ENCODE data around the gene LAMA2. TPM values are rescaled to one million over a fixed set of nuclear protein-coding genes. Genes with fewer than 3 reads are reported as not detected.
A peak's percentile ranks its signal among the peaks of the same experiment; 100 is the strongest.

Gene LAMA2
- total and polyA plus RNA-seq, 2 donors (not counting 3 experiments of a cell fraction or from before 2014, with no cell fraction given) = 0.51 to 0.75 TPM

DNA sequence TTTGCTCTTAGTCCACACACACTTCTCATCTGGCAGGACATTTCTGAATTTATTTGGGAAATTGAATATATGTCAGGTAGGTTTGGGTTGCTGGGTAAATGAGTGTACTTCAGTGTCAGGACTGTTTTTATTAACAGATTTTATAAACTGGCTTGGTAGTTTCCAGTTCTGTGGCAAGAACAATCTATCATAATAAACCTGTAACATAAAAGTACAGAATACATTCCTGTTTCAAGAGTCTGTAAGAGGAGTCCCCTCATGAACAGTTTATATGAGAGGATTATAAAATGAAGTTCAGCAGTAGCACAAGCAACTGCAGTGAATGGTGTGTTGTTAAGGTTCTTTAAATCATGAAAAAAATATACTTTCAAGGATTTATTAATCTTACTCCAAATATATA, 81.8 kb downstream of the LAMA2 start:
- no TSS peak for BruUV-seq (replicated peaks)
- DNase-seq (ENCODE audit: low read depth, low spot score) (no peak), FAIRE-seq (no peak)

More for the DNA sequence above, 81.8 kb downstream of the LAMA2 start:
- H3K9me3 ChIP-seq (replicated peaks; ENCODE audit: control insufficient read depth, insufficient read depth, low read length) = no peaks in the 10 kb centered on the region
- H3K9ac ChIP-seq (replicated peaks; ENCODE audit: extremely low read depth, insufficient read depth, low read length) = no peak overlapping the region
- intact Hi-C loops (cut with micrococcal nuclease) (no loop called here), dilution Hi-C loops (cut with MboI; ENCODE audit: extremely low pct_ligation_motif_present, low sequenced_read_pairs) (no loop called here)
- no peak overlapping the region for H3K4me3 ChIP-seq (replicated peaks in 1 of 3; ENCODE audit: insufficient read depth in 1 of 3, low read depth in 1 of 3, low read length in 3 of 3)
- no peaks in the 10 kb centered on the region for H3K9me1 ChIP-seq (replicated peaks; ENCODE audit: control insufficient read depth, extremely low read depth, insufficient read depth, low read length)
- H3K27ac ChIP-seq (ENCODE audit: insufficient read depth, low read depth, low read length) = no peak overlapping the region
- POLR2A ChIA-PET = no interaction called here
- H3K36me3 ChIP-seq (ENCODE audit: control insufficient read depth in 2 of 2, extremely low read depth in 1 of 2, insufficient read depth in 2 of 2, low read length in 2 of 2) = no peaks in the 10 kb centered on the region
- no peaks in the 10 kb centered on the region for H3K4me1 ChIP-seq (ENCODE audit: control insufficient read depth, extremely low read depth, insufficient read depth, low read length)
- no peaks in the 10 kb centered on the region for H3K79me2 ChIP-seq (ENCODE audit: control insufficient read depth, insufficient read depth, low read length)
- H3K27me3 ChIP-seq (ENCODE audit: control insufficient read depth in 2 of 2, insufficient read depth in 2 of 2, low read length in 2 of 2) = peaks cover 0 to 1% of the 10 kb centered on the region in 2 experiments
- TF ChIP-seq, protein P1, sequence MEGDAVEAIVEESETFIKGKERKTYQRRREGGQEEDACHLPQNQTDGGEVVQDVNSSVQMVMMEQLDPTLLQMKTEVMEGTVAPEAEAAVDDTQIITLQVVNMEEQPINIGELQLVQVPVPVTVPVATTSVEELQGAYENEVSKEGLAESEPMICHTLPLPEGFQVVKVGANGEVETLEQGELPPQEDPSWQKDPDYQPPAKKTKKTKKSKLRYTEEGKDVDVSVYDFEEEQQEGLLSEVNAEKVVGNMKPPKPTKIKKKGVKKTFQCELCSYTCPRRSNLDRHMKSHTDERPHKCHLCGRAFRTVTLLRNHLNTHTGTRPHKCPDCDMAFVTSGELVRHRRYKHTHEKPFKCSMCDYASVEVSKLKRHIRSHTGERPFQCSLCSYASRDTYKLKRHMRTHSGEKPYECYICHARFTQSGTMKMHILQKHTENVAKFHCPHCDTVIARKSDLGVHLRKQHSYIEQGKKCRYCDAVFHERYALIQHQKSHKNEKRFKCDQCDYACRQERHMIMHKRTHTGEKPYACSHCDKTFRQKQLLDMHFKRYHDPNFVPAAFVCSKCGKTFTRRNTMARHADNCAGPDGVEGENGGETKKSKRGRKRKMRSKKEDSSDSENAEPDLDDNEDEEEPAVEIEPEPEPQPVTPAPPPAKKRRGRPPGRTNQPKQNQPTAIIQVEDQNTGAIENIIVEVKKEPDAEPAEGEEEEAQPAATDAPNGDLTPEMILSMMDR (IDR thresholded peaks at IDR 0.05; ENCODE audit: extremely low read depth in 1 of 2, insufficient read depth in 1 of 2, low read depth in 1 of 2, low read length in 2 of 2) = no peak
- TF ChIP-seq, protein P2, sequence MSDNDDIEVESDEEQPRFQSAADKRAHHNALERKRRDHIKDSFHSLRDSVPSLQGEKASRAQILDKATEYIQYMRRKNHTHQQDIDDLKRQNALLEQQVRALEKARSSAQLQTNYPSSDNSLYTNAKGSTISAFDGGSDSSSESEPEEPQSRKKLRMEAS (IDR thresholded peaks at IDR 0.05; ENCODE audit: insufficient read depth, insufficient read length) = no peak
- TF ChIP-seq MYC (IDR thresholded peaks at IDR 0.05; ENCODE audit: low read depth, low read length) = no peak
- TF ChIP-seq POLR2AphosphoS5 (IDR thresholded peaks at IDR 0.05; ENCODE audit: insufficient read depth, low read depth, low read length) = no peak
- TF ChIP-seq POLR2A (IDR thresholded peaks at IDR 0.05; ENCODE audit: low read depth, low read length) = no peak
- no peak for TF ChIP-seq JUN (IDR thresholded peaks at IDR 0.05; ENCODE audit: borderline replicate concordance, insufficient read depth, insufficient read length, low read depth)
- TF ChIP-seq GATA2 (IDR thresholded peaks at IDR 0.05; ENCODE audit: insufficient read depth, insufficient read length, low read depth, low read length) = no peak
- TF ChIP-seq FOS (IDR thresholded peaks at IDR 0.05; ENCODE audit: borderline replicate concordance, insufficient read depth, low read length) = no peak
- TF ChIP-seq EZH2 (IDR thresholded peaks at IDR 0.05; ENCODE audit: borderline replicate concordance, low read depth, low read length, severe bottlenecking) = no peak
- CTCF ChIA-PET = no interaction called here
- H2AFZ ChIP-seq (ENCODE audit: low read depth, low read length) = no peak overlapping the region
- no peaks in the 10 kb centered on the region for H4K20me1 ChIP-seq (replicated peaks; ENCODE audit: control insufficient read depth, extremely low read depth, insufficient read depth, low read length)
- H3K4me2 ChIP-seq (ENCODE audit: insufficient read depth, low read length) = peak overlapping the region; percentile 12

Data from endothelial cell of umbilical vein (primary cell).